Tibial nerve (tissue), 4 donors: ENCODE measurements around the gene ADGRD1. TPM values are rescaled to one million over a fixed set of nuclear protein-coding genes. Genes with fewer than 3 reads are reported as not detected.

Experiments
- DNase-seq, 2 donors: peaks; one replicate each; pipeline ENCODE4 v3.0.0-alpha.2; 2019; ENCODE audit warnings: low spot score in 2 of 2
- H3K27ac ChIP-seq, 4 donors: fragments of 200-600 bp; sonication (generic) in 3 of 4; one replicate each; pipeline ENCODE4 v1.5.1; 2017 to 2019; ENCODE audit warnings: mild to moderate bottlenecking in 1 of 4
- H3K27me3 ChIP-seq, 2 donors: fragments of 200-600 bp; sonication (generic) in 1 of 2; one replicate each; pipeline versions ENCODE4 v1.5.1 to v1.6.0; 2017 to 2019
- H3K36me3 ChIP-seq, 3 donors: fragments of 200-600 bp; sonication (generic); one replicate each; pipeline ENCODE4 v1.5.1; 2018 to 2019
- H3K4me1 ChIP-seq, 4 donors: fragments of 200-600 bp; sonication (generic) in 3 of 4; one replicate each; pipeline ENCODE4 v1.5.1; 2017 to 2019
- H3K4me3 ChIP-seq, 4 donors: fragments of 200-600 bp; sonication (generic) in 3 of 4; one replicate each; pipeline ENCODE4 v1.5.1; 2017 to 2019; ENCODE audit warnings: mild to moderate bottlenecking in 1 of 4, moderate library complexity in 1 of 4
- H3K9me3 ChIP-seq, 4 donors: fragments of 200-600 bp; sonication (generic) in 3 of 4; one replicate each; pipeline ENCODE4 v1.5.1; 2017 to 2019
- EP300 ChIP-seq, 2 donors: sonication (generic); formaldehyde crosslinking; IDR thresholded peaks; one replicate each; pipeline ENCODE4 v1.6.1; 2017; ENCODE audit warnings: antibody characterized with exemption in 2 of 2, mild to moderate bottlenecking in 1 of 2
- POLR2A ChIP-seq, 2 donors: fragments of 450-650 bp; IDR thresholded peaks; one replicate each; pipeline ENCODE4 v1.6.1; 2017; ENCODE audit warnings: antibody characterized with exemption in 2 of 2, mild to moderate bottlenecking in 2 of 2, moderate library complexity in 2 of 2
- WGBS, 2 donors: methylation state at CpG; one replicate each; pipeline ENCODE4 v1.1.5; 2018; 5-methylcytosine and 5-hydroxymethylcytosine counted together
- total RNA-seq, 4 donors: library from RNA; depleted of rRNA; stranded (reverse); fragments of >200 nt; gene quantifications; one replicate each; pipeline ENCODE4 v1.1.0, GENCODE V29; 2016
- TF ChIP-seq, protein P1 (sequence below), 5 experiments: fragments of 200-600 bp in 3 of 5; fragments of 450-650 bp in 2 of 5; sonication (generic) in 3 of 5; IDR thresholded peaks; one replicate each; pipeline ENCODE4 v1.5.1; 2016 to 2019; ENCODE audit warnings: antibody characterized with exemption in 5 of 5, mild to moderate bottlenecking in 3 of 5, moderate library complexity in 2 of 5

The ADGRD1 gene
- total RNA-seq, 4 donors from 2014 or later, result 99.0 to 179 (median 125) TPM

- no peak for TF ChIP-seq EP300 (IDR thresholded peaks at IDR 0.05)
- TF ChIP-seq, protein P1, sequence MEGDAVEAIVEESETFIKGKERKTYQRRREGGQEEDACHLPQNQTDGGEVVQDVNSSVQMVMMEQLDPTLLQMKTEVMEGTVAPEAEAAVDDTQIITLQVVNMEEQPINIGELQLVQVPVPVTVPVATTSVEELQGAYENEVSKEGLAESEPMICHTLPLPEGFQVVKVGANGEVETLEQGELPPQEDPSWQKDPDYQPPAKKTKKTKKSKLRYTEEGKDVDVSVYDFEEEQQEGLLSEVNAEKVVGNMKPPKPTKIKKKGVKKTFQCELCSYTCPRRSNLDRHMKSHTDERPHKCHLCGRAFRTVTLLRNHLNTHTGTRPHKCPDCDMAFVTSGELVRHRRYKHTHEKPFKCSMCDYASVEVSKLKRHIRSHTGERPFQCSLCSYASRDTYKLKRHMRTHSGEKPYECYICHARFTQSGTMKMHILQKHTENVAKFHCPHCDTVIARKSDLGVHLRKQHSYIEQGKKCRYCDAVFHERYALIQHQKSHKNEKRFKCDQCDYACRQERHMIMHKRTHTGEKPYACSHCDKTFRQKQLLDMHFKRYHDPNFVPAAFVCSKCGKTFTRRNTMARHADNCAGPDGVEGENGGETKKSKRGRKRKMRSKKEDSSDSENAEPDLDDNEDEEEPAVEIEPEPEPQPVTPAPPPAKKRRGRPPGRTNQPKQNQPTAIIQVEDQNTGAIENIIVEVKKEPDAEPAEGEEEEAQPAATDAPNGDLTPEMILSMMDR (IDR thresholded peaks at IDR 0.05), result no peak
- TF ChIP-seq POLR2A (IDR thresholded peaks at IDR 0.05), result no peak
- peak in 1 of 2 donors; percentile 4 for DNase-seq
- 79 to 81% methylated on average over 7 of the region's 7 CpGs for WGBS, 2 donors
These were observed 15.5 kb downstream of the ADGRD1 start for GRCh38 chr12:130969223-130969622.

GRCh38 chr12:130970165-130970907 is 16.6 kb downstream of the ADGRD1 start:
- H3K4me1 ChIP-seq, result peaks cover 0 to 30% (median 9%) of the 10 kb centered on the region in 4 donors
- peaks cover 0 to 4% (median 0%) of the 10 kb centered on the region in 3 donors for H3K36me3 ChIP-seq
- H3K9me3 ChIP-seq, result no peaks in the 10 kb centered on the region
- H3K27me3 ChIP-seq, result no peaks in the 10 kb centered on the region
- no peak overlapping the region for H3K4me3 ChIP-seq
- TF ChIP-seq EP300 (IDR thresholded peaks at IDR 0.05) (no peak), POLR2A (IDR thresholded peaks at IDR 0.05) (no peak)
- TF ChIP-seq, protein P1 (IDR thresholded peaks at IDR 0.05), result no peak
- H3K27ac ChIP-seq, result peak overlapping the region in 2 of 4 donors; percentile 13 to 51
- 64 to 67% methylated on average over 14 to 15 of the region's 15 CpGs for WGBS, 2 donors
- DNase-seq, result peak in 1 of 2 donors; percentile 7

More at GRCh38 chr12:130969223-130969622, 15.5 kb downstream of the ADGRD1 start:
- no peak overlapping the region for H3K27ac ChIP-seq
- peaks cover 0 to 39% (median 10%) of the 10 kb centered on the region in 4 donors for H3K4me1 ChIP-seq
- H3K27me3 ChIP-seq, result no peaks in the 10 kb centered on the region
- no peaks in the 10 kb centered on the region for H3K9me3 ChIP-seq
- H3K36me3 ChIP-seq, result peaks cover 0 to 4% (median 0%) of the 10 kb centered on the region in 3 donors
- H3K4me3 ChIP-seq, result no peak overlapping the region

DNA sequence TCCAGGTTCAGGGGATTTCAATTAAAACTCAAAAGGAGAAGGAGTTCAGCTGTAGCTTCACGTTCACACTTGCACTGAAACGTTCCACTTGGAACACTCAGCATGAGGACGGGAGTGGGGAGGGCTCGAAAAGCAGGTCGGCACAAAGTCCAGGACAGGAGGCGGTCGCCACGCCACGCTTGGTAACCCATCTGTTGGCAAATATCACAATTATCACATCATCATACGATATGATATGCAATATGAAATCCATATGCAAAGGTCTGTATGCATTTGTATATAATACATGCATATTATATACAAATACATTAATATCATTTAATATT is 17.2 kb downstream of the ADGRD1 start:
- H3K4me1 ChIP-seq, result peaks cover 0 to 25% (median 7%) of the 10 kb centered on the region in 4 donors
- H3K9me3 ChIP-seq, result no peaks in the 10 kb centered on the region
- peaks cover 0 to 4% (median 0%) of the 10 kb centered on the region in 3 donors for H3K36me3 ChIP-seq
- H3K27me3 ChIP-seq, result no peaks in the 10 kb centered on the region
- peak in 1 of 2 donors; percentile 9 for DNase-seq
- peak overlapping the region in 2 of 4 donors; percentile 13 to 51 for H3K27ac ChIP-seq
- TF ChIP-seq, protein P1 (IDR thresholded peaks at IDR 0.05), result no peak
- no peak overlapping the region for H3K4me3 ChIP-seq
- 89 to 90% methylated on average over 10 of the region's 10 CpGs for WGBS, 2 donors

GRCh38 chr12:130971925-130972585 is 18.3 kb downstream of the ADGRD1 start:
- no peaks in the 10 kb centered on the region for H3K27me3 ChIP-seq
- H3K36me3 ChIP-seq, result peaks cover 0 to 4% (median 0%) of the 10 kb centered on the region in 3 donors
- peak overlapping the region in 3 of 4 donors; percentile 56 to 80 (median 60) for H3K27ac ChIP-seq
- H3K9me3 ChIP-seq, result no peaks in the 10 kb centered on the region
- DNase-seq, result peak in 1 of 2 donors; percentile 10
- 64 to 72% methylated on average over 15 of the region's 15 CpGs for WGBS, 2 donors
- no peak overlapping the region for H3K4me3 ChIP-seq
- peaks cover 0 to 24% (median 7%) of the 10 kb centered on the region in 4 donors for H3K4me1 ChIP-seq
- TF ChIP-seq EP300 (IDR thresholded peaks at IDR 0.05) (peak in 1 of 2 donors; percentile 52), POLR2A (IDR thresholded peaks at IDR 0.05) (no peak)
- TF ChIP-seq, protein P1 (IDR thresholded peaks at IDR 0.05), result no peak

DNA sequence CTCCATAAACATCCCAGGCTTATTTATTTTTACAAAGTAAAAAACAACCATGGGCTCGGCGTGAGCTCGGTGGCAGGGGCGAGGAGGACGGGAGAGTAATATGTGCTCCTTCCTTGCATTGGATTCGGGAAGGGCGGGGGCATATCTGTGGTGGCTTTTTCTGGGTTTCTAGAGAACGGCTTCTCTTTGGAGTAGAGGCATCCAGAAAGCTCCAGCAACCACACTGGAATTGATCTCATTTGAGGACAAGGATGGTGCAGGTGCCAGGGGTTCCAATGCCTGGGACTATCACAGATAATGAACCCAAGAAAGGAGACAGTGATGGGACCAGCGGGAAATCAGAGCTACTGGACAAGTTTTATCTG is 18.9 kb downstream of the ADGRD1 start:
- no peaks in the 10 kb centered on the region for H3K27me3 ChIP-seq
- H3K27ac ChIP-seq, result peak overlapping the region in 3 of 4 donors; percentile 56 to 80 (median 60)
- H3K9me3 ChIP-seq, result no peaks in the 10 kb centered on the region
- peaks cover 0 to 29% (median 7%) of the 10 kb centered on the region in 4 donors for H3K4me1 ChIP-seq
- 53 to 60% methylated on average over 9 of the region's 9 CpGs for WGBS, 2 donors
- no peak overlapping the region for H3K4me3 ChIP-seq
- peak in 1 of 2 donors; percentile 11 for DNase-seq
- TF ChIP-seq EP300 (IDR thresholded peaks at IDR 0.05) (no peak), POLR2A (IDR thresholded peaks at IDR 0.05) (no peak)
- TF ChIP-seq, protein P1 (IDR thresholded peaks at IDR 0.05), result no peak
- H3K36me3 ChIP-seq, result peaks cover 0 to under 1% (median 0%) of the 10 kb centered on the region in 3 donors
